SK-N-MC (cell line): ENCODE data around the gene RIMBP2.

Source experiments
- DNase-seq: peaks from one replicate; pipeline ENCODE4 v3.0.0-alpha.2; 2011; ENCODE audit warnings: low read depth, low spot score
- H3K27ac ChIP-seq: fragments of 200-600 bp; sonication (generic); 2 replicates; pipeline ENCODE4 v1.5.1; 2016; ENCODE audit warnings: mixed run types
- H3K36me3 ChIP-seq: fragments of 200-600 bp; sonication (generic); 2 replicates; pipeline ENCODE4 v1.6.1; 2017; ENCODE audit warnings: antibody characterized with exemption, low read length, mixed read lengths; ENCODE audit not compliant: insufficient read depth
- H3K4me3 ChIP-seq: fragments of 200-600 bp; sonication (generic); 2 replicates; pipeline ENCODE4 v1.5.1; 2016
- H3K9ac ChIP-seq: fragments of 200-600 bp; sonication (generic); 2 replicates; pipeline ENCODE4 v1.8.0; 2017; ENCODE audit warnings: mixed run types, mixed read lengths; ENCODE audit not compliant: insufficient read length
- H3K9me3 ChIP-seq: fragments of 200-600 bp; sonication (generic); 2 replicates; pipeline ENCODE4 v1.6.1; 2017; ENCODE audit warnings: low read depth, mild to moderate bottlenecking, antibody characterized with exemption, low read length, moderate library complexity, mixed read lengths
- EZH2 ChIP-seq: fragments of 200-600 bp; sonication (generic); IDR thresholded peaks from one replicate; pipeline ENCODE4 v1.6.1; 2017; ENCODE audit warnings: antibody characterized with exemption
- FOXP2 ChIP-seq: optimal IDR thresholded peaks from 2 replicates; pipeline ENCODE3; 2011; ENCODE audit warnings: mild to moderate bottlenecking, moderate library complexity; ENCODE audit not compliant: insufficient read depth; ENCODE audit errors: extremely low read length, control extremely low read depth
- POLR2AphosphoS5 ChIP-seq: IDR thresholded peaks from 2 replicates; pipeline ENCODE4 v1.6.1; 2012; ENCODE audit warnings: mild to moderate bottlenecking, low read depth, low read length, borderline replicate concordance

The RIMBP2 gene

DNA sequence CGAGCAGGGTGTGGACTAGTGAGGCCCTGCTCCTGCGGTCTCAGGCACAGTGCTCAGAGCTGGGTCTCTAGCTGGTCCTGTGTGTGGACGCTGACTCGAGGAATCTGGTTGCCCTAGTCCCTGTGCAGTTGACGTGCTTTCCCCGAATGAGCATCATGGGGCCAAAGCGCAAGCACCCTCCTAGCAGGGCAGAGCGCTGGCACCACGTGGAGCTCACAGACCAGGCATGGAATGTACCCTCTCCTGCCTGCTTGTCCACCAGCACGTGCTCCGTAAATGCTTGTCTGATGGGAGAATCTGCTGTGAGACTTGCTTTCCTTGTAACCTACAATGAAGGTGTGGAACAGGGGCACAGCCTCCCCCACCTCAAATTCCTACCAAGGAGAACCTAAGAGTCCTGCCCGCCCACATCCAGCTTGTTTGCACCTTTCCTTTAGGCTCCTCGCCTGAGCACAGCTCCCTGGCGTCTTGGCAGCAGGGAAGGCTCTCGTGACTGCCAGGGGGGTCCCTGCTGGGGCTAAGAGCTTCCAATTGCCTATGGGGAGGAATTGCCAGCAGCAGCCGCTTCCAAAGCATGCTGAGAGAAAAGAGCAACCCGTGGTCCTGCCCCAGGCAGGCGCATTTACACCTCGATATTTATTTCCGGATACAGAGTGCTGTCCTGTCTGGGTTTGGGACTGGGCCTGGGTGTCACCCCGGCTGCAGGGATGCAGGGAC is 253.4 kb downstream of the RIMBP2 start:
- Histone ChIP-seq H3K9ac (no peak overlapping the region), H3K36me3 (no peaks in the 10 kb centered on the region), H3K9me3 (no peaks in the 10 kb centered on the region), H3K27ac (no peak overlapping the region), H3K4me3 (no peak overlapping the region)
- TF ChIP-seq POLR2AphosphoS5 = no peak
- TF ChIP-seq EZH2 = no peak
- no peak for TF ChIP-seq FOXP2
- DNase-seq = no peak

DNA sequence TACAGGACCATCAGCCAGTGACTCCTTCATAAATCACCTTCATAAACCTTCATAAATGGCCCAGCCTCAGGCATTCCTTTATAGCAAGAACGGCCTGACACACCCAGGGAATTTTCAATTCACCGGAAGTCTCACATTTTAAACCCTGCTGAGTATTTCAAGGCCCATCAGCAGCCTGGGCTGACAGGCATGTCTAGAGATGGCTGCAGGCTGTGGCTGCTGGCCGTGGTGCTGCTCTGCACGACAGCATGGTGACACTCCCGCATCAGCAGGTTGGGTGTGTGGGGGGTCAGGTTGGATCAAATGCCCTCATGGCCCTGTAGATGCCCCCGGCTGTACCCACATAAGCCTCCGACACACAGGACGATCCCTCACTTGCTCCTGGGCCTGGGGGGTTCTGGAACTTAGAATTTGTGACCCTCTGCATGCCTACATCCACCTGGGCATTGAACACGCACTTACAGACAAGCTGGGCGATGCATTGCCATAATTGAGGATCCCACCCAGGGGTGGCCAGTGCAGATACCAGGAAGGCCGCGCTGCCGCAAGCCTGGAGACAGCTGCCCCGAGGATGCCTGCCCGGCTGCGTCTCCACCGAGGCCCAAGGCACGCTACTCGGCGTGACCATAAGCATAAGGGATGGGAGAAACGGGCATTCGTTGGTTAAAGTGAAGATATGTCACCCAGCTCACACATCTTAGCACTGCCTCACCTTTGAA is 254.1 kb downstream of the RIMBP2 start:
- H3K36me3 ChIP-seq = no peaks in the 10 kb centered on the region
- TF ChIP-seq FOXP2 (no peak), POLR2AphosphoS5 (no peak), EZH2 (no peak)
- no peak overlapping the region for H3K4me3 ChIP-seq
- no peak for DNase-seq
- no peak overlapping the region for H3K27ac ChIP-seq
- no peak overlapping the region for H3K9ac ChIP-seq
- no peaks in the 10 kb centered on the region for H3K9me3 ChIP-seq

DNA sequence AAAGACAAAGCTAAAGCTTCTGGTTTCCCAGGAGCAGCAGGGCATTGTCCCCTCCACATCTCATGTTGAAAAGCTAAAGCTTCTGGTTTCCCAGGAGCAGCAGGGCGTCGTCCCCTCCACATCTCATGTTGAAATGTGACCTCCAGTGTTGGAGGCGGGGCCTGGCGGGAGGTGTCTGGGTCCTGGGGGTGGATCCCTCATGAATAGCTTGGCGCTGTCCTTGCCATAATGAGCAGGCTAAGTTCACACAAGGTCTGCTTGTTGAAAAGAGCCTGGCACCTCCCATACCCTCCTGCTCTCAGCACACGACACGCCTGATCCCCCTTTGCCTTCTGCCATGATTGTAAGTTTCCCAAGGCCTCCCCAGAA is 254.7 kb downstream of the RIMBP2 start:
- no peak for DNase-seq
- Histone ChIP-seq H3K9me3 (no peaks in the 10 kb centered on the region), H3K4me3 (no peak overlapping the region), H3K9ac (no peak overlapping the region), H3K36me3 (no peaks in the 10 kb centered on the region), H3K27ac (no peak overlapping the region)
- TF ChIP-seq POLR2AphosphoS5 (no peak), EZH2 (no peak), FOXP2 (no peak)

DNA sequence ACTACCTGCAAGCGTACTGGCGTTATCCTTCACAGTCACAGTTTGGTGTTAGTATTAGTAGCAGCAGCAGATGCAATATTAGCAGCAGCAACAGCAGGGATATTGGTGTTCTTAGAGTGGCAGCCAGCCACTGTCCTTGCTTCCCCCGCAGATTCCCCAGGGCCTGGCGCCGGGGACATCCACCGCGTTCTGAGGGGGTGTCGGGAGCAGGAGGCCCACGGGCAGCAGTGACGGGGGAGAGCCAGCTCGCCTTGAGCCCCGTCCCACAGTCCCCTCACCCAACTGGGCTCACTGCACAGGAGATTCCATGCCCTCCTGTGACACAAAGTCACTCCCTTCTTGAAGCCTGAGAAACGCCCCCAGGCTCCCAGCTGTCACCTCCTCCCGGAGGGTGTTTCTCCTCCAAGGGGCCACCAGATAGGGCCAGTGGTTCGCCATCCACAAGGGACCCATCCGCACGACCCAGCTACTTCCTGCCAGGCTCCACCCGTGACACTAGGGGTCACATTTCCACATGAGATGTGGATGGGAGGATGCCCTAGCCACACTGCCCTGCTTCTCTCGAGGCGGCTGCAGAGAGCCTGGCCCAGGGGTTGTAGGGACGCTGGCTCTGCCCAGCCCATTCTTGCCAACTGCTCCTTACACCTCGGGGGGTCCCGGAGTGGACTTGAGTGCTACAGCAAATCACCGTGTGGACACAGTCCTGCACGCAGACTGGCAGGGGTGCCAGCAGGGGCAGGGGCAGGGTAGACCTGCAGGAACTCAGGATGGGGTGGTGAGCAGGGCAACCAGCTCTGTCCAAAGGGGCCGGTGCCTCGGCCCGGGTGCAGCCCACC is 255.3 kb downstream of the RIMBP2 start:
- no peak overlapping the region for H3K9ac ChIP-seq
- no peak for DNase-seq
- H3K9me3 ChIP-seq = no peaks in the 10 kb centered on the region
- TF ChIP-seq EZH2 (no peak), POLR2AphosphoS5 (no peak), FOXP2 (no peak)
- no peaks in the 10 kb centered on the region for H3K36me3 ChIP-seq
- no peak overlapping the region for H3K27ac ChIP-seq
- H3K4me3 ChIP-seq = no peak overlapping the region

DNA sequence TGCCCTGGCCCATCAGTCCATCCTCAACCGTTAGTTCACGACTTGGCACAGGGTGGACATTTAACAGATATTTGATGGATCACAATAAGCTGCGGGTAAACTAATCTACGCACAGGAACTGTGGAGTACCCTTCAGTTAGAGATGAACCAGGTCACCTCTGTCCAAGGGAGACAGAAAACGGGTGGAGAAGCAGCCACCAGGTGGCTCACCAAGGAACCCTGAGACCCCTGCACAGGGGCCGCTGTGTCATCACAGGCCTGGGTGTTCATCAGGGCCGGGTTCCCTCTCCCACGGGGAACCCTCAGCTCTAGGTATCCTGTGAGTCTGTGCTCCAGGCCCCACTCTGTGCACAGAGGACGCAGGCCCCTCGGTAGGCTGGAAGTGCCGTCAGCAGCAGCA is 256.2 kb downstream of the RIMBP2 start:
- DNase-seq = no peak
- TF ChIP-seq FOXP2 (no peak), POLR2AphosphoS5 (no peak), EZH2 (no peak)
- H3K27ac ChIP-seq = no peak overlapping the region

DNA sequence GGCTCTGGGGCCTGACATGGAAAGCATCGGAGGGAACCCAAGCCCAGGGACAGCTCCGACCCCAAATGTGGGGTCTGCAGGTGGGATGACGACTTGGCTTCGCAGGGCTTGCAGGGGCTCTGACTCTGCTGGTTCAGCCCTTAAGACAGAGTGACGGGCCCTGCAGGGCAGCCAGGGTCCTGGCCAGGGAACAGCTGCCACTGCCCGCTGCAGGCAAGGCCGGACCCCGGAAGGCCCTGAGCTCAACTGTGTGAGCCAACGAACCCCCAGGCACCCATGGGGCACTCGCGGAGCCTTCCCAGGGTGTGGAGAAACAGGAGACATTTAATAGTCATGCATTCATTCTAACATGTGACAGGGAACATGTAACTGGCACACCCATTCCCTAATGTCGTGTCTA is 257.8 kb downstream of the RIMBP2 start:
- Histone ChIP-seq H3K36me3 (no peaks in the 10 kb centered on the region), H3K27ac (no peak overlapping the region), H3K9ac (no peak overlapping the region), H3K9me3 (no peaks in the 10 kb centered on the region), H3K4me3 (no peak overlapping the region)
- DNase-seq = no peak
- TF ChIP-seq POLR2AphosphoS5 (no peak), EZH2 (no peak), FOXP2 (no peak)

More for the DNA sequence above, 256.2 kb downstream of the RIMBP2 start:
- no peak overlapping the region for H3K4me3 ChIP-seq
- no peak overlapping the region for H3K9ac ChIP-seq
- H3K36me3 ChIP-seq = no peaks in the 10 kb centered on the region
- H3K9me3 ChIP-seq = no peaks in the 10 kb centered on the region

DNA sequence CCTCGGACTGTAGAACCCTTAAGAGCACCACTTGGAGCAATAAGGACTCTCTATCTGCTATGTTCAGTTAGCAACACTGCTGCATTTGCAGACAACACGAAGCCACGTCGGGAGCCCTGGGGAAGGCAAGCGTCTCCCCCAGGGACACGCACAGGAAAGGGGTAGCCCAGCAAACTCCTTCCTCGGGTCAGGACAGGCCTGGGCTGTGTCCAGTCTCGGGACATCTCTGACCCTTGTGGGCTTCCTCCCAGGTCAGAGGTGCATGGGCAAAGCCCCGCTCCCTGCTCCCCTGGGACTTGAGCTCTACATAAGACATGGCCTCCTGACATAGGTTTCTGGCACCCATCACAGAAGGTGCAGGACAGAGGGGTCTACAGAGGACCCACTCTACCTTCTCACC is 258.9 kb downstream of the RIMBP2 start:
- TF ChIP-seq EZH2 (no peak), FOXP2 (no peak), POLR2AphosphoS5 (no peak)
- no peak overlapping the region for H3K9ac ChIP-seq
- no peak overlapping the region for H3K27ac ChIP-seq
- no peak overlapping the region for H3K4me3 ChIP-seq
- no peaks in the 10 kb centered on the region for H3K36me3 ChIP-seq
- no peaks in the 10 kb centered on the region for H3K9me3 ChIP-seq
- no peak for DNase-seq
